ENCODE measurements around the gene CCDC126.

DNA sequence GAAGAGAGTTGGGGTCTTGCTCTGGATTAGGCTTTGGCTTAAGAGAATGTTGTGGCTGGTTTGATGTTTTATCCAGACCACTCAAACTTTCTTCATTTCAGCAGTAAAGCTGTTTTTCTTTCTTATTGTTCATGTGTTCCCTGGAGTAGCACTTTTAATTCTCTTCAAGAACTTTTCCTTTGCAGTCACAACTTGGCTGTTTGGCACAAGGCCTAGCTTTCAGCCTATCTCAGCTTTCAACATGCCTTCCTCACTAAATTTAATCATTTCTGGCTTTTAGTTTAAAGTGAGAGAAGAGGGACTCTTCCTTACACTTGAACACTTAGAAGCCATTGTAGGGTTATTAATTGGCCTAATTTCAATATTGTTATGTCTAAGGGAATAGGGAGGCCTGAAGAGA, 18.1 kb downstream of the CCDC126 start:
- TF ChIP-seq, protein P1, sequence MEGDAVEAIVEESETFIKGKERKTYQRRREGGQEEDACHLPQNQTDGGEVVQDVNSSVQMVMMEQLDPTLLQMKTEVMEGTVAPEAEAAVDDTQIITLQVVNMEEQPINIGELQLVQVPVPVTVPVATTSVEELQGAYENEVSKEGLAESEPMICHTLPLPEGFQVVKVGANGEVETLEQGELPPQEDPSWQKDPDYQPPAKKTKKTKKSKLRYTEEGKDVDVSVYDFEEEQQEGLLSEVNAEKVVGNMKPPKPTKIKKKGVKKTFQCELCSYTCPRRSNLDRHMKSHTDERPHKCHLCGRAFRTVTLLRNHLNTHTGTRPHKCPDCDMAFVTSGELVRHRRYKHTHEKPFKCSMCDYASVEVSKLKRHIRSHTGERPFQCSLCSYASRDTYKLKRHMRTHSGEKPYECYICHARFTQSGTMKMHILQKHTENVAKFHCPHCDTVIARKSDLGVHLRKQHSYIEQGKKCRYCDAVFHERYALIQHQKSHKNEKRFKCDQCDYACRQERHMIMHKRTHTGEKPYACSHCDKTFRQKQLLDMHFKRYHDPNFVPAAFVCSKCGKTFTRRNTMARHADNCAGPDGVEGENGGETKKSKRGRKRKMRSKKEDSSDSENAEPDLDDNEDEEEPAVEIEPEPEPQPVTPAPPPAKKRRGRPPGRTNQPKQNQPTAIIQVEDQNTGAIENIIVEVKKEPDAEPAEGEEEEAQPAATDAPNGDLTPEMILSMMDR (IDR thresholded peaks at IDR 0.05): no peak
- no peak for TF ChIP-seq POLR2A (IDR thresholded peaks at IDR 0.05)
